ENCODE measurements around the gene MCF2. TPM values are rescaled to one million over a fixed set of nuclear protein-coding genes. Genes with fewer than 3 reads are reported as not detected.

The MCF2 gene
- total and polyA plus RNA-seq, 10 of the 15 experiments (the other 5 are each of a cell fraction or from before 2014, with no cell fraction given), result 0.07 to 3.3 (median 0.42) TPM

- TF ChIP-seq, protein P1, sequence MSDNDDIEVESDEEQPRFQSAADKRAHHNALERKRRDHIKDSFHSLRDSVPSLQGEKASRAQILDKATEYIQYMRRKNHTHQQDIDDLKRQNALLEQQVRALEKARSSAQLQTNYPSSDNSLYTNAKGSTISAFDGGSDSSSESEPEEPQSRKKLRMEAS (IDR thresholded peaks at IDR 0.05; ENCODE audit: low read depth, low read length), result no peak
- TF ChIP-seq SUPT20H (IDR thresholded peaks at IDR 0.05; ENCODE audit: borderline replicate concordance, control insufficient read depth, low read depth, low read length) (no peak), SRF (IDR thresholded peaks at IDR 0.05; ENCODE audit: low read depth in 2 of 2, low read length in 2 of 2) (no peak), MEF2A (IDR thresholded peaks at IDR 0.05; ENCODE audit: insufficient read depth, low read depth, low read length) (no peak), IRF4 (IDR thresholded peaks at IDR 0.05; ENCODE audit: low read depth, low read length) (no peak), SREBF1 (IDR thresholded peaks at IDR 0.05; ENCODE audit: low read length) (no peak), POLR2A (IDR thresholded peaks at IDR 0.05; ENCODE audit: low read depth, low read length) (no peak), NBN (IDR thresholded peaks at IDR 0.05) (no peak)
Measured at GRCh38 chrX:139720979-139721378, 13.0 kb upstream of the MCF2 start (continued).

- Histone ChIP-seq H4K20me1 (ENCODE audit: control insufficient read depth, insufficient read depth) (no peaks in the 10 kb centered on the region), H3K4me3 (no peak overlapping the region), H2AFZ (ENCODE audit: control insufficient read depth, low read depth, low read length) (no peak overlapping the region), H3K27me3 (replicated peaks in 1 of 2; ENCODE audit: control insufficient read depth in 2 of 2, insufficient read depth in 2 of 2, low read length in 1 of 2) (no peaks in the 10 kb centered on the region), H3K9me3 (replicated peaks; ENCODE audit: control insufficient read depth, insufficient read depth, low read length) (no peaks in the 10 kb centered on the region), H3K79me2 (ENCODE audit: control insufficient read depth, insufficient read depth, low read length) (no peaks in the 10 kb centered on the region), H3K36me3 (ENCODE audit: control insufficient read depth in 2 of 2, insufficient read depth in 2 of 2, low read length in 1 of 2) (no peaks in the 10 kb centered on the region), H3K4me2 (ENCODE audit: control insufficient read depth, insufficient read depth) (no peak overlapping the region), H3K4me1 (ENCODE audit: control insufficient read depth, insufficient read depth, low read length) (no peaks in the 10 kb centered on the region), H3K27ac (ENCODE audit: control insufficient read depth, insufficient read depth) (no peak overlapping the region), H3K9ac (ENCODE audit: control insufficient read depth, insufficient read depth, low read length) (no peak overlapping the region)
- ATAC-seq, result no peak
- POLR2A ChIA-PET, result no interaction called here
- intact Hi-C loops (cut with micrococcal nuclease; ENCODE audit: unreplicated experiment), result no loop called here
- no peak for DNase-seq (ENCODE audit: low read depth, low spot score)
- in situ Hi-C loops (cut with MboI), result no loop called here
- CTCF ChIA-PET, result no interaction called here
- SMC1A ChIA-PET (ENCODE audit: uncharacterized antibody, unreplicated experiment), result interaction anchor here (1.0 kb wide), 1 partner anchor 27 kb away, joined by 3 read pairs; no protein-coding TSS in a partner anchor
- WGBS (ENCODE audit: insufficient coverage, insufficient replicate concordance, low lambda C conversion rate, missing lambda C conversion rate), result 47% methylated on average over 5 of the region's 5 CpGs
- no TSS peak for BruUV-seq (replicated peaks)
- FAIRE-seq, result no peak
- RAD21 ChIA-PET (ENCODE audit: unreplicated experiment), result no interaction called here
- TF ChIP-seq, protein P2, sequence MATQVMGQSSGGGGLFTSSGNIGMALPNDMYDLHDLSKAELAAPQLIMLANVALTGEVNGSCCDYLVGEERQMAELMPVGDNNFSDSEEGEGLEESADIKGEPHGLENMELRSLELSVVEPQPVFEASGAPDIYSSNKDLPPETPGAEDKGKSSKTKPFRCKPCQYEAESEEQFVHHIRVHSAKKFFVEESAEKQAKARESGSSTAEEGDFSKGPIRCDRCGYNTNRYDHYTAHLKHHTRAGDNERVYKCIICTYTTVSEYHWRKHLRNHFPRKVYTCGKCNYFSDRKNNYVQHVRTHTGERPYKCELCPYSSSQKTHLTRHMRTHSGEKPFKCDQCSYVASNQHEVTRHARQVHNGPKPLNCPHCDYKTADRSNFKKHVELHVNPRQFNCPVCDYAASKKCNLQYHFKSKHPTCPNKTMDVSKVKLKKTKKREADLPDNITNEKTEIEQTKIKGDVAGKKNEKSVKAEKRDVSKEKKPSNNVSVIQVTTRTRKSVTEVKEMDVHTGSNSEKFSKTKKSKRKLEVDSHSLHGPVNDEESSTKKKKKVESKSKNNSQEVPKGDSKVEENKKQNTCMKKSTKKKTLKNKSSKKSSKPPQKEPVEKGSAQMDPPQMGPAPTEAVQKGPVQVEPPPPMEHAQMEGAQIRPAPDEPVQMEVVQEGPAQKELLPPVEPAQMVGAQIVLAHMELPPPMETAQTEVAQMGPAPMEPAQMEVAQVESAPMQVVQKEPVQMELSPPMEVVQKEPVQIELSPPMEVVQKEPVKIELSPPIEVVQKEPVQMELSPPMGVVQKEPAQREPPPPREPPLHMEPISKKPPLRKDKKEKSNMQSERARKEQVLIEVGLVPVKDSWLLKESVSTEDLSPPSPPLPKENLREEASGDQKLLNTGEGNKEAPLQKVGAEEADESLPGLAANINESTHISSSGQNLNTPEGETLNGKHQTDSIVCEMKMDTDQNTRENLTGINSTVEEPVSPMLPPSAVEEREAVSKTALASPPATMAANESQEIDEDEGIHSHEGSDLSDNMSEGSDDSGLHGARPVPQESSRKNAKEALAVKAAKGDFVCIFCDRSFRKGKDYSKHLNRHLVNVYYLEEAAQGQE (IDR thresholded peaks at IDR 0.05; ENCODE audit: low read depth, low read length), result no peak
- TF ChIP-seq PAX5 (IDR thresholded peaks at IDR 0.05; ENCODE audit: borderline replicate concordance, low read depth, low read length) (no peak), SUZ12 (IDR thresholded peaks at IDR 0.05; ENCODE audit: unreplicated experiment) (no peak), CBX5 (IDR thresholded peaks at IDR 0.05; ENCODE audit: low read depth) (no peak), POLR2AphosphoS2 (IDR thresholded peaks at IDR 0.05; ENCODE audit: low read depth, low read length) (no peak), PAX8 (IDR thresholded peaks at IDR 0.05) (no peak), NR2F1 (conservative IDR thresholded peaks at IDR 0.05) (no peak), NFIC (IDR thresholded peaks at IDR 0.05; ENCODE audit: low read depth, low read length) (no peak)
- TF ChIP-seq, protein P3, sequence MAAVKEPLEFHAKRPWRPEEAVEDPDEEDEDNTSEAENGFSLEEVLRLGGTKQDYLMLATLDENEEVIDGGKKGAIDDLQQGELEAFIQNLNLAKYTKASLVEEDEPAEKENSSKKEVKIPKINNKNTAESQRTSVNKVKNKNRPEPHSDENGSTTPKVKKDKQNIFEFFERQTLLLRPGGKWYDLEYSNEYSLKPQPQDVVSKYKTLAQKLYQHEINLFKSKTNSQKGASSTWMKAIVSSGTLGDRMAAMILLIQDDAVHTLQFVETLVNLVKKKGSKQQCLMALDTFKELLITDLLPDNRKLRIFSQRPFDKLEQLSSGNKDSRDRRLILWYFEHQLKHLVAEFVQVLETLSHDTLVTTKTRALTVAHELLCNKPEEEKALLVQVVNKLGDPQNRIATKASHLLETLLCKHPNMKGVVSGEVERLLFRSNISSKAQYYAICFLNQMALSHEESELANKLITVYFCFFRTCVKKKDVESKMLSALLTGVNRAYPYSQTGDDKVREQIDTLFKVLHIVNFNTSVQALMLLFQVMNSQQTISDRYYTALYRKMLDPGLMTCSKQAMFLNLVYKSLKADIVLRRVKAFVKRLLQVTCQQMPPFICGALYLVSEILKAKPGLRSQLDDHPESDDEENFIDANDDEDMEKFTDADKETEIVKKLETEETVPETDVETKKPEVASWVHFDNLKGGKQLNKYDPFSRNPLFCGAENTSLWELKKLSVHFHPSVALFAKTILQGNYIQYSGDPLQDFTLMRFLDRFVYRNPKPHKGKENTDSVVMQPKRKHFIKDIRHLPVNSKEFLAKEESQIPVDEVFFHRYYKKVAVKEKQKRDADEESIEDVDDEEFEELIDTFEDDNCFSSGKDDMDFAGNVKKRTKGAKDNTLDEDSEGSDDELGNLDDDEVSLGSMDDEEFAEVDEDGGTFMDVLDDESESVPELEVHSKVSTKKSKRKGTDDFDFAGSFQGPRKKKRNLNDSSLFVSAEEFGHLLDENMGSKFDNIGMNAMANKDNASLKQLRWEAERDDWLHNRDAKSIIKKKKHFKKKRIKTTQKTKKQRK (IDR thresholded peaks at IDR 0.05; ENCODE audit: low read depth, low read length), result no peak
Measured at GRCh38 chrX:139720136-139720535, 12.2 kb upstream of the MCF2 start.
